Prostate gland (tissue), 2 donors: ENCODE measurements around the gene CAB39.

ENCODE experiments used
- POLR2AphosphoS5 ChIP-seq: sonication (generic); formaldehyde crosslinking; IDR thresholded peaks from one replicate; pipeline ENCODE4 v1.6.1; 2017; ENCODE audit warnings: antibody characterized with exemption
- TF ChIP-seq, protein P1 (sequence below), 4 experiments: fragments of 200-600 bp in 2 of 4; fragments of 450-650 bp in 2 of 4; sonication (generic) in 2 of 4; IDR thresholded peaks; 1 replicate in 3 of 4; 2 replicates in 1 of 4; pipeline ENCODE4 v1.5.1; 2016 to 2019; ENCODE audit warnings: antibody characterized with exemption in 4 of 4, mild to moderate bottlenecking in 2 of 4, moderate library complexity in 2 of 4

DNA sequence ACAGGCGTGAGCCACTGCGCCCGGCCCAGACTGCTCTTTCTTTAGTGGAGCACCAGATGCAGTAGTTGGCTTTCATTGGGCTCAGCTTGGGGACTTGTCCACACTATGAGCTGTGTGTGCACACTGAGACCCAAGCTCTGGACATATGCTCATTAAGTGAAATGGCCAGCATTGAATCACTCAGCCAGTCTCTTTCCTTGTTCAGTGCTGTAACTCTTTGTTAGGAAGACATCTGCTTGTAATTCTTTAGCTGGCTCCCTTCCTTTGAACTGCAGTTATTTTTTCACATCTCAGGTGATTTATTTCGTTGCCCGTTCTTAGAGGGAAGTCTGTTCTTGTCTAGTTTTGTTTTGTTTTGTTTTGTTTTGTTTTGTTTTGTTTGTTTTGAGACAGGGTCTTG is 70.5 kb downstream of the CAB39 start:
- TF ChIP-seq, protein P1, sequence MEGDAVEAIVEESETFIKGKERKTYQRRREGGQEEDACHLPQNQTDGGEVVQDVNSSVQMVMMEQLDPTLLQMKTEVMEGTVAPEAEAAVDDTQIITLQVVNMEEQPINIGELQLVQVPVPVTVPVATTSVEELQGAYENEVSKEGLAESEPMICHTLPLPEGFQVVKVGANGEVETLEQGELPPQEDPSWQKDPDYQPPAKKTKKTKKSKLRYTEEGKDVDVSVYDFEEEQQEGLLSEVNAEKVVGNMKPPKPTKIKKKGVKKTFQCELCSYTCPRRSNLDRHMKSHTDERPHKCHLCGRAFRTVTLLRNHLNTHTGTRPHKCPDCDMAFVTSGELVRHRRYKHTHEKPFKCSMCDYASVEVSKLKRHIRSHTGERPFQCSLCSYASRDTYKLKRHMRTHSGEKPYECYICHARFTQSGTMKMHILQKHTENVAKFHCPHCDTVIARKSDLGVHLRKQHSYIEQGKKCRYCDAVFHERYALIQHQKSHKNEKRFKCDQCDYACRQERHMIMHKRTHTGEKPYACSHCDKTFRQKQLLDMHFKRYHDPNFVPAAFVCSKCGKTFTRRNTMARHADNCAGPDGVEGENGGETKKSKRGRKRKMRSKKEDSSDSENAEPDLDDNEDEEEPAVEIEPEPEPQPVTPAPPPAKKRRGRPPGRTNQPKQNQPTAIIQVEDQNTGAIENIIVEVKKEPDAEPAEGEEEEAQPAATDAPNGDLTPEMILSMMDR (IDR thresholded peaks at IDR 0.05): no peak
- TF ChIP-seq POLR2AphosphoS5: no peak
